Stimulated activated CD8-positive, alpha-beta memory T cell treated with anti-CD3 and anti-CD28 coated beads, Interleukin-15, amount 100 ng/mL, for 4 hours (primary cell): ENCODE measurements around the gene ZNF232.
"Not testable (repeated sequence)": the region's sequence is repeated elsewhere in the genome, so short reads cannot be mapped to it uniquely, and the experiment has no call there.

Source experiments
- DNase-seq, 2 donors: peaks; one replicate each; pipeline ENCODE4 v3.0.0-alpha.2; 2020; ENCODE audit warnings: low read depth in 2 of 2

Gene ZNF232

DNA sequence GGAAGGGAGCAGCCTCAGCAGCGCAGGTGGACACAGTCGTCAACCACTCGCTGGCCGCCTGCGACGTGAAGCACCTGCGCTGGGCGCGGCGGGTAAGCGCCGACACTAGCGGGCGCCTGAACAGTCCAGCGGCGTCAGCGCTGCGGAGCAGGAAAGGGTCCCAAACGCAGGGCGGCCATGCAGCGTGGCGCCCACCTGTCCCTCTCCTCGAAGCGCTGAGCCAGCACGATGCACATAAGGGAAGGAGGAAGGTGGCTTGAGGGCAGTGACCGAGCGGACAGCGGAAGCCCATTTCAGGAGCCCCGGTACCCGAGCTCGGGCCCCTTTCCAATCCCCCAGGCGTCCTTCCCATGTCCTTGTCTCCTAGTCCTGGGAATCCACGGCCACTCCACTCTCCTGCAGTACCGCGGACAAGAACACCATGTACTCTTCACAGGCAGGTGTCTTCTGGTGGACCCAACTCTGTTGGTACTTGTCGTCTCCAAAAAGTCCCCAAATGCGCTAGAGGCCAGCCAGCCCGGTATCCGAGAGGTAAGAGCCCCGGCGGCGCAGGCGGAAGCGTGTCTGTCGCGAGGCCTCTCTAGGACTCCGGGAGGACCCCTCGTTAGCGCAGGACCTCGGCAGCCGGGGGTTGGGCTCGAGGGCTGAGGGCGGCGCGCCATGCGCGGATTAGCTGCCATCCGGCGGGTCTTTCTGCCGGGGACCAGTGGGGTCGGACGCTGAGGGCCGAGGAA is 14.4 kb downstream of the ZNF232 start:
- peak in 1 of 2 donors; percentile 15 for DNase-seq

DNA sequence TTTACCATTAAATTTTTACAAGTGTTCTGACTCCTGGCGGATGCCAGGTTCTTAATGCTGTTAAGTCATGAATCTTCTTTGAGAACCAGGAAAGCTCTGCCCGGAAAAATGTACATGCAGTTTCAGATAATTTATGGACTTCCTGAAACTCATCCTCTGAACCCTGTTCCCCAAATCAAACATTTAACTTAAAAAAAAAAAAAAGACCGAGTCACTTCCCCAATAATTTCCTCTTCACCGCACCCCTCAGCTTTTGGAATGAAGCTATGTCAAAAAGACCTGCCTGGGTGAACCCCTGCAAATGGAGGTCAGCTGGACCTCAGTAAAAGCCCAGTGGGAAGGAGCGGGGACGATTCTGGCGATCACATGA is 15.0 kb downstream of the ZNF232 start:
- no peak for DNase-seq

DNA sequence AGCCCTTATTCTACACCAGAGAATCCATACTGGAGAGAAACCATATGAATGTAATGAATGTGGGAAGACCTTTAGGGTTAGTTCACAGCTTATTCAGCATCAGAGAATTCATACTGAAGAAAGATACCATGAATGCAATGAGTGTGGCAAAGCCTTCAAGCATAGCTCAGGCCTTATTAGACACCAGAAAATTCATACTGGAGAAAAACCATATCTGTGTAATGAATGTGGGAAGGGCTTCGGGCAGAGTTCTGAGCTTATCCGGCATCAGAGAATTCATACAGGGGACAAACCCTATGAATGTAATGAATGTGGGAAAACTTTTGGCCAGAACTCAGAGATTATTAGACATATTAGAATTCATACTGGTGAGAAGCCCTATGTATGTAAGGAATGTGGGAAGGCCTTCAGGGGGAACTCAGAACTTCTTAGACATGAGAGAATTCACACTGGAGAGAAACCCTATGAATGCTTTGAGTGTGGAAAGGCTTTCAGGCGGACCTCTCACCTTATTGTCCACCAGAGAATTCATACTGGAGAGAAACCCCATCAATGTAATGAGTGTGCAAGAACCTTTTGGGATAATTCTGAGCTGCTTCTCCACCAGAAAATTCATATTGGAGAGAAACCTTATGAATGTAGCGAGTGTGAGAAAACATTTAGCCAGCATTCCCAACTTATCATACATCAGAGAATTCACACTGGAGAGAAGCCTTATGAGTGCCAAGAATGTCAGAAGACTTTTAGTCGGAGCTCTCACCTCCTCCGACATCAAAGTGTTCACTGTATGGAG is 19.3 kb downstream of the ZNF232 start:
- DNase-seq = no peak

DNA sequence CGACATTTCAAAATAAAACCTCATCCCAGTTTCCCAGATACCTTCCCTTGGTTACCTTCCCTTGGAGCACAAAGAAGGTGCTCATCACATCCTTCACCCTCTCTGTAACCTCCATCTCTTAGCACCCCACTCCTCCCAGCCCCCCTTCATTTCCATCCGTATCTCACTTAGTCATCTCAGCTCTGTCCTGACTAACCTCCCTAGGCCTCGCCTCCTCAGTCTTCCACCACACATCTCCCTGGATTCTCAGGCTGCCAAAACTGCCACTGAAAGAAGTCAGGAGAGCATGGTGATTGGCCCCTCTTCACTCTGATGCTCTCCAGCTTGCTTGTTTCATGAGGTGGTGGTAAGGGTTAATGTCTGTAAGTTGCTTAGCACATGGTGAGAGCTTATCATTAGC is 31.1 kb downstream of the ZNF232 start:
- DNase-seq = no peak

DNA sequence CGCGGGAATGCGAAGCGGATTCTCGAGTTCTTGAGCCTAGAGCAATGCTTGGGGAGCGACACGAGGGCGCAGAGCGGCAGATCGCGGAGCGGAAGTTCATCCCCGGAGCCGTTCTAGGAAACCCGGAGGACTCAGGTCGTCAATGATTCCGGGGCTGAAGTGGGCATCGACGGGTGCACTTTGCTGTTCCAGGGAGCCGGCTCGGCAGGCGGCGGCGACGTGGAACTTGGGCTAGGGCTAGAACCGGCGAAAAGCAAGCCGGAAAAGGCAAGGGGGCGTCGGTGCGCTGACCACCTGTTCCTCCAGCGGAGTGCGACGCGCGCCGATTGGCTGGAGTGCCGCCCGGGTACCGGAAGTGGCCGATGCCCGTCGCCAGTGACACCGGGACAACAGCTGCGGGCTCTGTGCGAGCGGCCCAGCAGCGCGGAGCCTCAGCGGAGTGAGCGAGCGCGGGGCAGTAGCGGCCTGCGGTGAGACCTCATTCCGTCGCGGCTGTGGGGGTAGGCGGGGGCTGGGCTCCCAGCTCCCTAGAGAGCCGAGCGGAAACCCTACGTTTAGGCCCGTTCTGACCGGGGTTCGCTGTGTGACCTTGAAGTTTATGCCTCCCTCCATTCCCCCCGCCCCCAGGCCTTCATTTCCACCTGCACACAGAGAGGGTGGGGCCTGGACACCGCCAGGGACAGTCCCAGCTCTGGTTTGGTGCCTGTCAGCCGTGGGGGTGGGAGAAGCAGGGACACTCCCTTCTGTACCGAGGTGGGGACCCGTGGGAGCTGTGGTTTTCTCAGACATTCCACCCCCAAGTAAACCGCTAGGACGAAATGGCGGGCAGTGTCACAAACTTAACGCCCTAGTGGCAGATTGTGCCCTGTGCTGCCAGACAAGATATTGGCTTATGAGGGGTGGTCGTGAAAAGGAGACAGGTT is 33.3 kb downstream of the ZNF232 start, which contains the start of gene ZFP3:
Gene ZFP3 (plus strand): TSS at position 362 of the 923 bp plus-strand sequence. CDS start 13,038 bp downstream, outside the sequence.
- DNase-seq = peak; percentile 60 to 72

DNA sequence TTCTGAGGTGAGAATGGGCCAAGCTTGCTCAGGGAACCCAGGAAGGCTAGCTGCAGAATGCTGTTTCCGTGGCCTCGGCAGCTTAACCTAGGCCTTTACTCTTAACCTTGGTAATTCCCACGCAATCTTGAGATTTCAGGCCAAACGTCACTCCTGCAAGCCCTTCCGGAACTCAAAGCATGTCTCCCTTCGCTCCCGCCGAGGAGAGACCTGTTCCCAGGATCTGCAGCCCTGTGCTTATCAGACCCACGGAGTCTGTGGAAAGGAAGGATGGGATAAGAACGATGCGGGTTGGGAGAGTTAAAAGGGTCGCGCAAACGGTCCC is 33.9 kb downstream of the ZNF232 start:
- no peak for DNase-seq

DNA sequence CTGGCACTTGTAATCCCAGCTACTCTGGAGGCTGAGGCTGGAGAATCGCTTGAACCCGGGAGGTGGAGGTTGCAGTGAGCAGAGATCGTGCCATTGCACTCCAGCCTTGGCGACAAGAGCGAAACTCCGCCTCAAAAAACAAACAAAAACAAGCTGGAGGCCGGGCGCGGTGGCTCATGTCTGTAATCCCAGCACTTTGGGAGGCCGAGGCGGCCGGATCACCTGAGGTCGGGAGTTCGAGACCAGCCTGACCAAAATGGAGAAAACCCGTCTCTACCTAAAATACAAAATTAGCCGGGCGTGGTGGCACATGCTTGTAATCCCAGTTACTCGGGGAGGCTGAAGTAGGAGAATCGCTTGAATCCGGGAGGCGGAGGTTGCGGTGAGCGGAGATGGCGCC is 34.4 kb downstream of the ZNF232 start:
- not testable (repeated sequence) for DNase-seq

DNA sequence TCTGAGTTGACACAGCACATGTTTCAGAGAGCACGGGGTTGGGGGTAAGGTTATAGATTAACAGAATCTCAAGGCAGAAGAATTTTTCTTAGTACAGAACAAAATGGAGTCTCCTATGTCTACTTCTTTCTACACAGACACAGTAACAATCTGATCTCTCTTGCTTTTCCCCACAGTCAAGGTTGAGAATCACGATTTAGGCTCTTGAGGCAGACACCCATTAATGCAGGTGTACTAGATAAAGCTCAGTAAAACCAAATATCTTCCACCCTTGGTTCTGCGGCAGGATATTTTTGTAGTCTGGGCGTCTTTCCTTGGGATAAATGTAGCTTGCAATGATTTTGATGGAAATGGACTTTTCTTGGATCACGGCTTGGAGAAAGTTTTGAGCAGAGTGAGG is 36.2 kb downstream of the ZNF232 start:
- not testable (repeated sequence) for DNase-seq

DNA sequence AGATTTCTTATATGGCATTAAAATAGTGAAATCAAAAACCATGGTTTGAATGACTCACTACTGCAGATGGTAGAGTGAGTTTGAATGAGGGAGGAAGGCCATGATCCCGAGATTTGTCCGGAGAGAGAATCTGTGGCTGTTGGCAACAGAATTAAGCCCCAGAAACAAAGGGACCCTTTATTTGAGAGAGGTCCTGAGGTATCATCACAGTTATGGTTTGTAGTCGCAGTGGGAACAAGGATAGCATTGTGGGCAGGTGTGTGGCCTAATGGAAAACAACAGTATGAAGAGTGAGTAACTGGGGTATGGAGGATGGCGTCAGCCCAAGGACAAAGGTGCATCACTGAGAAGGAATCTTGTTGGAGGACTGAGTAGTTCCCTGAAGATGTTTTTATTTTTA is 42.0 kb downstream of the ZNF232 start:
- DNase-seq = no peak

DNA sequence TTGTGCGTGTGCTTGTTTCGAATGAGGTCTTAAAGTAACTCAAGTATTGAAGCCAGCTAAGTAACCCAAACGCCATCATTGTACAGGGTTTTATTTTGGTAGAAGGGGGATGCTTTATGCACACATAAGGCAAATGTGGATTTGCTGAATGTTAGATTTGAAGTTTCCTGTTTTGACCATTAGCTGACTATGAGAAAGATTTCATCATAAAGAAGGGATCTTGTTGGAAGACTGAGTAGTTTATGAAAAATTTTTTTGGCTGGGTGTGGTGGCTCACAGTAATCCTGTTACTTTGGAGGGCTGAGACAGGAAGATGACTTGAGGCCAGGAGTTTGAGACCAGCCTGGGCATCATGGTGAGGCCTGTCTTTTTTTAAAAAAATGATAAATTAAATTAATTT is 43.4 kb downstream of the ZNF232 start:
- DNase-seq = no peak

DNA sequence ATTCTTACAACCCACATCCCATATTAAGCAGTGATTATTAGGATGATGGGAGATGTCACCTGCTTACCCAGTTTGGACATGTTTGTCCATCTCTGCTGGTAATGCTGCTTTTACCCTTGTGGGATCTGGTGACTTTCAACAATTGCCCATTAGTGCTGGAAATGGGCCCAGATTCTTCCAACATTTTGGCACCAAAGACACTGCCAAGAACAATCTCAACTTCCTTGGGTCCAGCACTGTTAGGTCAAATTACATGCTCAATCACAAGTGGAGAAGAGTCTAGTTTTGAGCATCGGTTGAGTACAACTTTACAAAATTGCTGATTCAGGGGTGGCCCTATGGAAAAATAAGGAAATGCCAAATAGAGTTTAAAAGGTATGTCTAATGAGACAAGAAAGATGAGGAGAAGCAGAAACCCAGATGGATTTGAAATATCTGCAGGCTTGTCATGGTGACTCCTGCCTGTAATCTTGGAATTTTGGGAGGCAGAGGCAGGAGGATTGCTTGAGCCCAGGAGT is 46.4 kb downstream of the ZNF232 start:
- no peak for DNase-seq
